GM23338 (cell line): ENCODE results near the gene ALKBH4. TPM values are rescaled to one million over a fixed set of nuclear protein-coding genes. Genes with fewer than 3 reads are reported as not detected.

Experiments
- ATAC-seq: fragments of 200-7000 bp; cut with Tn5 transposase; 3 replicates; pipeline ENCODE4 v1.9.1; 2020
- DNase-seq: peaks from one replicate; pipeline ENCODE4 v3.0.0-alpha.2; 2015; ENCODE audit warnings: low spot score
- H2AFZ ChIP-seq: fragments of 200-600 bp; sonication (generic); 2 replicates; pipeline ENCODE4 v1.8.0; 2016; ENCODE audit warnings: antibody characterized with exemption, mild to moderate bottlenecking, moderate library complexity
- H3F3A ChIP-seq: fragments of 200-600 bp; sonication (generic); replicated peaks from 2 replicates; pipeline ENCODE4 v1.8.0; 2017; ENCODE audit warnings: antibody characterized with exemption, mixed run types, low read depth
- H3K27ac ChIP-seq: fragments of 200-600 bp; sonication (generic); 2 replicates; pipeline ENCODE4 v1.6.1; 2016; ENCODE audit warnings: low read depth
- H3K27me3 ChIP-seq: fragments of 200-600 bp; sonication (generic); 2 replicates; pipeline ENCODE4 v1.8.0; 2016; ENCODE audit warnings: mild to moderate bottlenecking, mixed run types, moderate library complexity; ENCODE audit not compliant: insufficient read depth
- H3K36me3 ChIP-seq: fragments of 200-600 bp; sonication (generic); 2 replicates; pipeline ENCODE4 v1.8.0; 2016; ENCODE audit warnings: mild to moderate bottlenecking; ENCODE audit not compliant: insufficient read depth
- H3K4me1 ChIP-seq: fragments of 200-600 bp; sonication (generic); 2 replicates; pipeline ENCODE4 v1.8.0; 2016; ENCODE audit warnings: mild to moderate bottlenecking, moderate library complexity; ENCODE audit not compliant: insufficient read depth
- H3K4me2 ChIP-seq: fragments of 200-600 bp; sonication (generic); 2 replicates; pipeline ENCODE4 v1.7.1; 2017; ENCODE audit warnings: mixed run types
- H3K4me3 ChIP-seq: fragments of 200-600 bp; sonication (generic); 2 replicates; pipeline ENCODE4 v1.6.1; 2016; ENCODE audit warnings: mixed run types
- H3K79me2 ChIP-seq: fragments of 200-600 bp; sonication (generic); replicated peaks from 2 replicates; pipeline ENCODE4 v1.8.0; 2017; ENCODE audit warnings: mild to moderate bottlenecking; ENCODE audit not compliant: insufficient read depth
- H3K9me2 ChIP-seq: fragments of 200-600 bp; sonication (generic); 2 replicates; pipeline ENCODE4 v1.8.0; 2017; ENCODE audit not compliant: insufficient read depth
- H4K20me1 ChIP-seq: fragments of 200-600 bp; sonication (generic); replicated peaks from 2 replicates; pipeline ENCODE4 v1.8.0; 2017; ENCODE audit warnings: mild to moderate bottlenecking; ENCODE audit not compliant: insufficient read depth
- H3K27ac Mint-ChIP-seq: 2 replicates; pipeline ENCODE4 v1.8.0; 2020; ENCODE audit warnings: inconsistent platforms, mild to moderate bottlenecking, moderate library complexity, mixed read lengths
- H3K27me3 Mint-ChIP-seq: 3 replicates; pipeline ENCODE4 v1.8.0; 2022; ENCODE audit warnings: low read depth, mild to moderate bottlenecking, moderate library complexity, mixed read lengths, inconsistent platforms; ENCODE audit not compliant: insufficient read depth, poor library complexity
- H3K36me3 Mint-ChIP-seq: 3 replicates; pipeline ENCODE4 v1.8.0; 2021; ENCODE audit warnings: low read depth, mild to moderate bottlenecking, inconsistent platforms, moderate library complexity, mixed read lengths
- H3K4me1 Mint-ChIP-seq: 3 replicates; pipeline ENCODE4 v1.8.0; 2020; ENCODE audit warnings: mild to moderate bottlenecking, inconsistent platforms, mixed read lengths
- H3K4me3 Mint-ChIP-seq: 3 replicates; pipeline ENCODE4 v1.8.0; 2021; ENCODE audit warnings: moderate library complexity, mild to moderate bottlenecking, inconsistent platforms, mixed read lengths
- H3K9me3 Mint-ChIP-seq: 3 replicates; pipeline ENCODE4 v1.8.0; 2020; ENCODE audit warnings: moderate library complexity, mild to moderate bottlenecking, inconsistent platforms, mixed read lengths
- CREB1 ChIP-seq: fragments of 250-450 bp; sonication (Bioruptor Pico); IDR thresholded peaks from 2 replicates; pipeline ENCODE4 v1.5.0; 2020; ENCODE audit warnings: low read depth, mild to moderate bottlenecking, moderate library complexity
- EZH2 ChIP-seq: fragments of 200-600 bp; sonication (generic); IDR thresholded peaks from one replicate; pipeline ENCODE4 v1.8.0; 2017; ENCODE audit warnings: antibody characterized with exemption, mild to moderate bottlenecking, low read depth; ENCODE audit not compliant: unreplicated experiment
- EZH2phosphoT487 ChIP-seq: fragments of 200-600 bp; sonication (generic); IDR thresholded peaks from one replicate; pipeline ENCODE4 v1.8.1; 2018; ENCODE audit warnings: antibody characterized with exemption; ENCODE audit not compliant: unreplicated experiment
- JUNB ChIP-seq: IDR thresholded peaks from one replicate; pipeline ENCODE4 v1.6.1; 2016; ENCODE audit warnings: antibody characterized with exemption; ENCODE audit not compliant: unreplicated experiment
- NANOG ChIP-seq: IDR thresholded peaks from 2 replicates; pipeline ENCODE4 v1.6.1; 2016; ENCODE audit warnings: antibody characterized with exemption, borderline replicate concordance
- POLR2AphosphoS5 ChIP-seq: IDR thresholded peaks from 2 replicates; pipeline ENCODE4 v1.6.1; 2016; ENCODE audit warnings: antibody characterized with exemption, low read depth
- STAT1 ChIP-seq: IDR thresholded peaks from one replicate; pipeline ENCODE4 v1.6.1; 2016; ENCODE audit warnings: antibody characterized with exemption; ENCODE audit not compliant: unreplicated experiment
- ZNF114 ChIP-seq: fragments of 250-450 bp; sonication (Bioruptor Pico); IDR thresholded peaks from 2 replicates; pipeline ENCODE4 v1.5.0; 2020; ENCODE audit warnings: mild to moderate bottlenecking, moderate library complexity
- ZNF331 ChIP-seq: fragments of 250-450 bp; sonication (Bioruptor Pico); IDR thresholded peaks from 2 replicates; pipeline ENCODE4 v1.5.0; 2020; ENCODE audit warnings: low read depth, mild to moderate bottlenecking, moderate library complexity
- polyA plus RNA-seq: library from polyadenylated mRNA; unstranded; fragments of >200 nt; fragmentation: Nextera tagmentation; extraction: Ambion mirVana; gene quantifications from 2 replicates; pipeline ENCODE4 v1.2.1, GENCODE V29; 2016
- total RNA-seq: library from RNA; depleted of rRNA; stranded (reverse); fragments of >200 nt; shearing (Covaris generic); gene quantifications from 2 replicates; pipeline ENCODE4 v1.2.3, GENCODE V29; 2014
- TF ChIP-seq, protein P1 (sequence below): IDR thresholded peaks from one replicate; pipeline ENCODE4 v1.6.1; 2018; ENCODE audit warnings: antibody characterized with exemption; ENCODE audit not compliant: unreplicated experiment
- TF ChIP-seq, protein P2 (sequence below): IDR thresholded peaks from 2 replicates; pipeline ENCODE4 v1.6.1; 2016; ENCODE audit warnings: antibody characterized with exemption
- TF ChIP-seq, protein P3 (sequence below): fragments of 250-450 bp; sonication (Bioruptor Pico); IDR thresholded peaks from 2 replicates; pipeline ENCODE4 v1.5.0; 2020; ENCODE audit warnings: mild to moderate bottlenecking, moderate library complexity
- TF ChIP-seq, protein P4 (sequence below), 2 experiments: fragments of 200-600 bp in 1 of 2; sonication (generic) in 1 of 2; conservative IDR thresholded peaks; 2 replicates each; pipeline versions ENCODE4 v1.5.1 to v1.6.1; 2016 to 2017; ENCODE audit warnings: antibody characterized with exemption in 2 of 2, low read depth in 2 of 2, mild to moderate bottlenecking in 2 of 2, moderate library complexity in 1 of 2

The ALKBH4 gene
- total and polyA plus RNA-seq, 2 experiments from 2014 or later, result 17.7 to 45.0 TPM

DNA sequence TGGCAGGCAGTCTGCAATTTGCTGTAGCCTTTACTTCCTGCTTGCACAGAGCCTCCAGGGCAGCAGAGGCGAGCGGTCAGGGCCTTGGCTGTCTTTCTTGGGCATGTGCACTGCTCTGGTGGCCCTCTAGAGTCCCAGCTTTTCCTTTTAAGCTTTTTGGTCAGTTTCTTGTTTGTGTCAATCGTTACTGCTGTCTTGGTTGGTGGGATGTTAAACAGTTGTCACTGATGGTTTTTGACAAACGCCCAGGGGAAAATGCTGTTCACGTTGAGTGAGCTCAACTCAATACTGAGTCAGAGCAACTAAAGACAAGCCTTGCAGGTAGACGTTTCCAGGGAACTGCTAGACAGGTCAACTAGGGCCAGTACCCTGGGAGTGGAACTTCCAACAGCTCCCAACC is 54.5 kb downstream of the ALKBH4 start:
- TF ChIP-seq NANOG (no peak), JUNB (no peak), CREB1 (CRISPR knock-in tag) (no peak), EZH2 (no peak), EZH2phosphoT487 (no peak), ZNF331 (no peak), POLR2AphosphoS5 (no peak), ZNF114 (CRISPR knock-in tag) (no peak), STAT1 (no peak)
- TF ChIP-seq, protein P1, sequence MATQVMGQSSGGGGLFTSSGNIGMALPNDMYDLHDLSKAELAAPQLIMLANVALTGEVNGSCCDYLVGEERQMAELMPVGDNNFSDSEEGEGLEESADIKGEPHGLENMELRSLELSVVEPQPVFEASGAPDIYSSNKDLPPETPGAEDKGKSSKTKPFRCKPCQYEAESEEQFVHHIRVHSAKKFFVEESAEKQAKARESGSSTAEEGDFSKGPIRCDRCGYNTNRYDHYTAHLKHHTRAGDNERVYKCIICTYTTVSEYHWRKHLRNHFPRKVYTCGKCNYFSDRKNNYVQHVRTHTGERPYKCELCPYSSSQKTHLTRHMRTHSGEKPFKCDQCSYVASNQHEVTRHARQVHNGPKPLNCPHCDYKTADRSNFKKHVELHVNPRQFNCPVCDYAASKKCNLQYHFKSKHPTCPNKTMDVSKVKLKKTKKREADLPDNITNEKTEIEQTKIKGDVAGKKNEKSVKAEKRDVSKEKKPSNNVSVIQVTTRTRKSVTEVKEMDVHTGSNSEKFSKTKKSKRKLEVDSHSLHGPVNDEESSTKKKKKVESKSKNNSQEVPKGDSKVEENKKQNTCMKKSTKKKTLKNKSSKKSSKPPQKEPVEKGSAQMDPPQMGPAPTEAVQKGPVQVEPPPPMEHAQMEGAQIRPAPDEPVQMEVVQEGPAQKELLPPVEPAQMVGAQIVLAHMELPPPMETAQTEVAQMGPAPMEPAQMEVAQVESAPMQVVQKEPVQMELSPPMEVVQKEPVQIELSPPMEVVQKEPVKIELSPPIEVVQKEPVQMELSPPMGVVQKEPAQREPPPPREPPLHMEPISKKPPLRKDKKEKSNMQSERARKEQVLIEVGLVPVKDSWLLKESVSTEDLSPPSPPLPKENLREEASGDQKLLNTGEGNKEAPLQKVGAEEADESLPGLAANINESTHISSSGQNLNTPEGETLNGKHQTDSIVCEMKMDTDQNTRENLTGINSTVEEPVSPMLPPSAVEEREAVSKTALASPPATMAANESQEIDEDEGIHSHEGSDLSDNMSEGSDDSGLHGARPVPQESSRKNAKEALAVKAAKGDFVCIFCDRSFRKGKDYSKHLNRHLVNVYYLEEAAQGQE, result no peak
- TF ChIP-seq, protein P2, sequence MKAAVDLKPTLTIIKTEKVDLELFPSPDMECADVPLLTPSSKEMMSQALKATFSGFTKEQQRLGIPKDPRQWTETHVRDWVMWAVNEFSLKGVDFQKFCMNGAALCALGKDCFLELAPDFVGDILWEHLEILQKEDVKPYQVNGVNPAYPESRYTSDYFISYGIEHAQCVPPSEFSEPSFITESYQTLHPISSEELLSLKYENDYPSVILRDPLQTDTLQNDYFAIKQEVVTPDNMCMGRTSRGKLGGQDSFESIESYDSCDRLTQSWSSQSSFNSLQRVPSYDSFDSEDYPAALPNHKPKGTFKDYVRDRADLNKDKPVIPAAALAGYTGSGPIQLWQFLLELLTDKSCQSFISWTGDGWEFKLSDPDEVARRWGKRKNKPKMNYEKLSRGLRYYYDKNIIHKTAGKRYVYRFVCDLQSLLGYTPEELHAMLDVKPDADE, result no peak
- TF ChIP-seq, protein P3, sequence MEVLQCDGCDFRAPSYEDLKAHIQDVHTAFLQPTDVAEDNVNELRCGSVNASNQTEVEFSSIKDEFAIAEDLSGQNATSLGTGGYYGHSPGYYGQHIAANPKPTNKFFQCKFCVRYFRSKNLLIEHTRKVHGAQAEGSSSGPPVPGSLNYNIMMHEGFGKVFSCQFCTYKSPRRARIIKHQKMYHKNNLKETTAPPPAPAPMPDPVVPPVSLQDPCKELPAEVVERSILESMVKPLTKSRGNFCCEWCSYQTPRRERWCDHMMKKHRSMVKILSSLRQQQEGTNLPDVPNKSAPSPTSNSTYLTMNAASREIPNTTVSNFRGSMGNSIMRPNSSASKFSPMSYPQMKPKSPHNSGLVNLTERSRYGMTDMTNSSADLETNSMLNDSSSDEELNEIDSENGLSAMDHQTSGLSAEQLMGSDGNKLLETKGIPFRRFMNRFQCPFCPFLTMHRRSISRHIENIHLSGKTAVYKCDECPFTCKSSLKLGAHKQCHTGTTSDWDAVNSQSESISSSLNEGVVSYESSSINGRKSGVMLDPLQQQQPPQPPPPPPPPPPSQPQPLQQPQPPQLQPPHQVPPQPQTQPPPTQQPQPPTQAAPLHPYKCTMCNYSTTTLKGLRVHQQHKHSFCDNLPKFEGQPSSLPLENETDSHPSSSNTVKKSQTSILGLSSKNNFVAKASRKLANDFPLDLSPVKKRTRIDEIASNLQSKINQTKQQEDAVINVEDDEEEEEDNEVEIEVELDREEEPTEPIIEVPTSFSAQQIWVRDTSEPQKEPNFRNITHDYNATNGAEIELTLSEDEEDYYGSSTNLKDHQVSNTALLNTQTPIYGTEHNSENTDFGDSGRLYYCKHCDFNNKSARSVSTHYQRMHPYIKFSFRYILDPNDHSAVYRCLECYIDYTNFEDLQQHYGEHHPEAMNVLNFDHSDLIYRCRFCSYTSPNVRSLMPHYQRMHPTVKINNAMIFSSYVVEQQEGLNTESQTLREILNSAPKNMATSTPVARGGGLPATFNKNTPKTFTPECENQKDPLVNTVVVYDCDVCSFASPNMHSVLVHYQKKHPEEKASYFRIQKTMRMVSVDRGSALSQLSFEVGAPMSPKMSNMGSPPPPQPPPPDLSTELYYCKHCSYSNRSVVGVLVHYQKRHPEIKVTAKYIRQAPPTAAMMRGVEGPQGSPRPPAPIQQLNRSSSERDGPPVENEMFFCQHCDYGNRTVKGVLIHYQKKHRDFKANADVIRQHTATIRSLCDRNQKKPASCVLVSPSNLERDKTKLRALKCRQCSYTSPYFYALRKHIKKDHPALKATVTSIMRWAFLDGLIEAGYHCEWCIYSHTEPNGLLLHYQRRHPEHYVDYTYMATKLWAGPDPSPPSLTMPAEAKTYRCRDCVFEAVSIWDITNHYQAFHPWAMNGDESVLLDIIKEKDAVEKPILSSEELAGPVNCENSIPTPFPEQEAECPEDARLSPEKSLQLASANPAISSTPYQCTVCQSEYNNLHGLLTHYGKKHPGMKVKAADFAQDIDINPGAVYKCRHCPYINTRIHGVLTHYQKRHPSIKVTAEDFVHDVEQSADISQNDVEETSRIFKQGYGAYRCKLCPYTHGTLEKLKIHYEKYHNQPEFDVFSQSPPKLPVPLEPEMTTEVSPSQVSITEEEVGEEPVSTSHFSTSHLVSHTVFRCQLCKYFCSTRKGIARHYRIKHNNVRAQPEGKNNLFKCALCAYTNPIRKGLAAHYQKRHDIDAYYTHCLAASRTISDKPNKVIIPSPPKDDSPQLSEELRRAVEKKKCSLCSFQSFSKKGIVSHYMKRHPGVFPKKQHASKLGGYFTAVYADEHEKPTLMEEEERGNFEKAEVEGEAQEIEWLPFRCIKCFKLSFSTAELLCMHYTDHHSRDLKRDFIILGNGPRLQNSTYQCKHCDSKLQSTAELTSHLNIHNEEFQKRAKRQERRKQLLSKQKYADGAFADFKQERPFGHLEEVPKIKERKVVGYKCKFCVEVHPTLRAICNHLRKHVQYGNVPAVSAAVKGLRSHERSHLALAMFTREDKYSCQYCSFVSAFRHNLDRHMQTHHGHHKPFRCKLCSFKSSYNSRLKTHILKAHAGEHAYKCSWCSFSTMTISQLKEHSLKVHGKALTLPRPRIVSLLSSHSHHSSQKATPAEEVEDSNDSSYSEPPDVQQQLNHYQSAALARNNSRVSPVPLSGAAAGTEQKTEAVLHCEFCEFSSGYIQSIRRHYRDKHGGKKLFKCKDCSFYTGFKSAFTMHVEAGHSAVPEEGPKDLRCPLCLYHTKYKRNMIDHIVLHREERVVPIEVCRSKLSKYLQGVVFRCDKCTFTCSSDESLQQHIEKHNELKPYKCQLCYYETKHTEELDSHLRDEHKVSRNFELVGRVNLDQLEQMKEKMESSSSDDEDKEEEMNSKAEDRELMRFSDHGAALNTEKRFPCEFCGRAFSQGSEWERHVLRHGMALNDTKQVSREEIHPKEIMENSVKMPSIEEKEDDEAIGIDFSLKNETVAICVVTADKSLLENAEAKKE (CRISPR knock-in tag), result no peak
- TF ChIP-seq, protein P4, sequence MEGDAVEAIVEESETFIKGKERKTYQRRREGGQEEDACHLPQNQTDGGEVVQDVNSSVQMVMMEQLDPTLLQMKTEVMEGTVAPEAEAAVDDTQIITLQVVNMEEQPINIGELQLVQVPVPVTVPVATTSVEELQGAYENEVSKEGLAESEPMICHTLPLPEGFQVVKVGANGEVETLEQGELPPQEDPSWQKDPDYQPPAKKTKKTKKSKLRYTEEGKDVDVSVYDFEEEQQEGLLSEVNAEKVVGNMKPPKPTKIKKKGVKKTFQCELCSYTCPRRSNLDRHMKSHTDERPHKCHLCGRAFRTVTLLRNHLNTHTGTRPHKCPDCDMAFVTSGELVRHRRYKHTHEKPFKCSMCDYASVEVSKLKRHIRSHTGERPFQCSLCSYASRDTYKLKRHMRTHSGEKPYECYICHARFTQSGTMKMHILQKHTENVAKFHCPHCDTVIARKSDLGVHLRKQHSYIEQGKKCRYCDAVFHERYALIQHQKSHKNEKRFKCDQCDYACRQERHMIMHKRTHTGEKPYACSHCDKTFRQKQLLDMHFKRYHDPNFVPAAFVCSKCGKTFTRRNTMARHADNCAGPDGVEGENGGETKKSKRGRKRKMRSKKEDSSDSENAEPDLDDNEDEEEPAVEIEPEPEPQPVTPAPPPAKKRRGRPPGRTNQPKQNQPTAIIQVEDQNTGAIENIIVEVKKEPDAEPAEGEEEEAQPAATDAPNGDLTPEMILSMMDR (conservative IDR thresholded peaks at IDR 0.05; ENCODE audit: low read depth in 2 of 2), result no peak
- Histone ChIP-seq H3K4me1 (no peaks in the 10 kb centered on the region), H3K4me2 (no peak overlapping the region), H3K36me3 (peaks cover 48% of the 10 kb centered on the region), H2AFZ (no peak overlapping the region), H3F3A (peaks cover 2% of the 10 kb centered on the region), H3K4me3 (no peak overlapping the region), H3K9me2 (no peaks in the 10 kb centered on the region), H3K79me2 (no peaks in the 10 kb centered on the region; the same call in 1 of the 2 replicates), H3K27ac (no peak overlapping the region), H4K20me1 (peaks cover 24% of the 10 kb centered on the region), H3K27me3 (no peaks in the 10 kb centered on the region)
- Mint-ChIP-seq H3K4me3 (no peak overlapping the region), H3K9me3 (peaks cover 8% of the 10 kb centered on the region; the same call in 2 of the 3 replicates), H3K27me3 (peaks cover 6% of the 10 kb centered on the region), H3K4me1 (no peaks in the 10 kb centered on the region), H3K36me3 (peaks cover 81% of the 10 kb centered on the region), H3K27ac (no peak overlapping the region)
- ATAC-seq (no peak), DNase-seq (no peak)
